Karpas-422 (cell line): ENCODE measurements around the gene RDH13. TPM values are rescaled to one million over a fixed set of nuclear protein-coding genes. Genes with fewer than 3 reads are reported as not detected.

Source experiments
- DNase-seq: peaks from one replicate; pipeline ENCODE4 v3.0.0-alpha.2; 2015
- H2AFZ ChIP-seq: fragments of 200-600 bp; sonication (generic); 2 replicates; pipeline ENCODE4 v1.6.1; 2014; ENCODE audit warnings: antibody characterized with exemption, low read length, mixed read lengths
- H3K27ac ChIP-seq: fragments of 200-600 bp; sonication (generic); 2 replicates; pipeline ENCODE4 v1.5.1; 2014; ENCODE audit warnings: mild to moderate bottlenecking, low read length, moderate library complexity
- H3K27me3 ChIP-seq: fragments of 200-600 bp; sonication (generic); 2 replicates; pipeline ENCODE4 v1.6.1; 2014; ENCODE audit warnings: low read length, mixed read lengths
- H3K36me3 ChIP-seq: fragments of 200-600 bp; sonication (generic); 2 replicates; pipeline ENCODE4 v1.6.1; 2014; ENCODE audit warnings: low read length, mixed read lengths; ENCODE audit not compliant: insufficient read depth
- H3K4me1 ChIP-seq: fragments of 200-600 bp; sonication (generic); 2 replicates; pipeline ENCODE4 v1.6.1; 2014; ENCODE audit warnings: mild to moderate bottlenecking, low read length, mixed read lengths
- H3K4me2 ChIP-seq: fragments of 200-600 bp; sonication (generic); 2 replicates; pipeline ENCODE4 v1.6.1; 2014; ENCODE audit warnings: low read length, low read depth, mild to moderate bottlenecking; ENCODE audit not compliant: poor library complexity, severe bottlenecking
- H3K4me3 ChIP-seq: fragments of 200-600 bp; sonication (generic); 2 replicates; pipeline ENCODE4 v1.5.1; 2014; ENCODE audit warnings: mild to moderate bottlenecking, antibody characterized with exemption, low read length, mixed read lengths
- H3K79me2 ChIP-seq: fragments of 200-600 bp; sonication (generic); 2 replicates; pipeline ENCODE4 v1.6.1; 2014; ENCODE audit warnings: mild to moderate bottlenecking, low read length, mixed read lengths
- H3K9ac ChIP-seq: fragments of 200-600 bp; sonication (generic); 2 replicates; pipeline ENCODE4 v1.6.0; 2014; ENCODE audit warnings: low read length
- H3K9me2 ChIP-seq: fragments of 200-600 bp; sonication (generic), shearing (Covaris generic); replicated peaks from 2 replicates; pipeline ENCODE4 v1.6.0; 2014; ENCODE audit warnings: mild to moderate bottlenecking, low read length, moderate library complexity; ENCODE audit not compliant: insufficient read depth
- H3K9me3 ChIP-seq: fragments of 300-700, 200-600 bp; sonication (generic); 2 replicates; pipeline ENCODE4 v1.6.1; 2014; ENCODE audit warnings: low read length, mixed read lengths
- H4K20me1 ChIP-seq: fragments of 200-600 bp; sonication (generic); 2 replicates; pipeline ENCODE4 v1.6.1; 2014; ENCODE audit warnings: mild to moderate bottlenecking, antibody characterized with exemption, low read length, low read depth; ENCODE audit not compliant: insufficient read depth
- total RNA-seq: library from RNA; depleted of rRNA; stranded (reverse); fragments of >200 nt; shearing (Covaris generic); gene quantifications from 2 replicates; pipeline ENCODE4 v1.2.3, GENCODE V29; 2014; ENCODE audit warnings: low replicate concordance

The RDH13 gene
- total RNA-seq, 1 experiment from 2014 or later = 16.4 TPM

DNA sequence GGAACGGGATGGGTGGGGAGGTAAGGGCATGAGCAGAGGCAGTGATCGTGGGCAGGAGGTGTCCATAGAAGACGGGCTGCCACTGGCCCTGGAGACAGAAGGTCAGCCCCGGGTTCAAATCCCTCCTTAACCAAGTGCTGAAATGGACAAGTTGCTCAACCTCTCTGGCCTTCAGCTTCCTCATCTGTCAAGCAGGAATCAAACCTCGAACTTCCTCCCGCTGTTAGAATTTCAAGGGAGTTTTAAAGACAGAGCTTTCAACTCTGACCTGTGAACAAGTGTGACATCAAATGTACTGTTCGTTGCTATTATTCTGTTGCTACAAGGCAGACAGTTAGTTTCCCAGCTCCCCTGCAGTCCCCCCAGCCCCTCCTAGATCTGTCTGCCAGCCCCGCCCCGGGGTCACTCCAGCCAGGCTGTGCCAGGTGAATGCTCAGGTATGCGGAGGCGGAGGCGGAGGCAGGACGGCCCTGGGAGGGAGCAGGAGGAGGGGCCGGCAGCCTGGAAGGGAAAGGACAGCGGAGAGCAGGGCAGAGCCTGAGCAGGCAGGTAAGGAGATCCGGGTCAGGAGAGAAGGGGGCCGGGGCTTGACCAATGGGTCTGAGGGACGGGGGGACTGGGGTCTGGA lies 12.5 kb upstream of the RDH13 start, which contains the start of gene EPS8L1:
Gene EPS8L1 (plus strand): TSS at position 499 of the 628 bp plus-strand sequence. CDS start 576 bp downstream, outside the sequence.
- Histone ChIP-seq H3K79me2 (no peaks in the 10 kb centered on the region), H3K36me3 (peaks cover 4% of the 10 kb centered on the region; the same call in 1 of the 2 replicates), H2AFZ (no peak within 1 kb of the TSS), H3K4me3 (no peak within 1 kb of the TSS), H3K9ac (no peak within 1 kb of the TSS), H3K27me3 (no peaks in the 10 kb centered on the region), H3K4me1 (no peaks in the 10 kb centered on the region), H3K27ac (no peak within 1 kb of the TSS), H3K9me3 (no peaks in the 10 kb centered on the region), H3K4me2 (no peak within 1 kb of the TSS), H4K20me1 (0 out of 2 replicates have a peak, but pooled peaks cover 14% of the 10 kb centered on the region), H3K9me2 (no peaks in the 10 kb centered on the region)
- no peak for DNase-seq

DNA sequence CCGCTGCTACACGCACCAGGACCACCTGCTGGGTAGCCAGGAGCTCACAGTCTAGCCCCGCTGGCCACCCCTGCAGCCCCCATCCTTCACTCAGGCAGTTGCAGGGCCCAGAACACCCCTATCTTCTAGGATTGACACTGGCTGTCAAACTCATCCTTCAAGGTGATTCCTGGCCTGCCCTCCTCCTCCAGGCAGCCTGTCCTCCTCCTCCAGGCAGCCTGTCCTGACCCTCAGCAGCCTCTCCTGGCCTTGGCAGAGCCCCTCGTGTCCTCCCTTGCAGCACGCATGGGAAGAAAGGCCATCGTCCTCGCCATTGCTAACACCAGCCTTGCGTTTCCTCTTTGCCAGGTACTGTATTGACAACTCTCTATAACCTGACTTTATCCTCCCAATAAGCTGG lies 9.0 kb upstream of the RDH13 start:
- Histone ChIP-seq H3K27ac (no peak overlapping the region), H3K9me3 (no peaks in the 10 kb centered on the region), H3K36me3 (no peaks in the 10 kb centered on the region), H3K4me2 (no peak overlapping the region), H3K9ac (no peak overlapping the region), H4K20me1 (peaks cover 13% of the 10 kb centered on the region; the same call in 1 of the 2 replicates), H3K4me3 (no peak overlapping the region), H3K27me3 (no peaks in the 10 kb centered on the region), H3K9me2 (no peaks in the 10 kb centered on the region), H2AFZ (no peak overlapping the region), H3K4me1 (no peaks in the 10 kb centered on the region), H3K79me2 (no peaks in the 10 kb centered on the region)
- DNase-seq = no peak

DNA sequence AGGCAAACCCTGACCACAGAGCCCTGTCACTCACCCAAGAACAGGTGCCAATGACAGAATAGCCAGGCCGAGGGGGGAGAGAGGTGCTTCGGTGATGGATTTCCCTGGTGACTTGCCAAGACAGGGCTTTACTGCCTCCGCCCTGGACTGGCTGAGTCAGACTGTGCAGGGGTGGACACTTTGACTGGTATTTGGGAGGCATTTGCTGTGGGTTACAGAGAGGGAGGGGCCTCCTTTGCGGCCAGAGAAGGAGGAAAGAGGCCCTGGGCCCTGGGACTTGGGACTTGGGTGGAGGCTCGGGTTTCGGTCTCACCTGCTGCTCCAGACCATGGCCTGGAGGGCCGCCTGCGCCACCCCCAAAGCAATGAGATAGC lies 8.2 kb upstream of the RDH13 start:
- no peak for DNase-seq
- Histone ChIP-seq H3K4me2 (no peak overlapping the region), H3K36me3 (no peaks in the 10 kb centered on the region), H3K4me1 (no peaks in the 10 kb centered on the region), H3K27me3 (no peaks in the 10 kb centered on the region), H3K79me2 (no peaks in the 10 kb centered on the region), H4K20me1 (peaks cover 12% of the 10 kb centered on the region; the same call in 1 of the 2 replicates), H2AFZ (no peak overlapping the region), H3K9me2 (no peaks in the 10 kb centered on the region), H3K4me3 (no peak overlapping the region), H3K9me3 (no peaks in the 10 kb centered on the region), H3K9ac (no peak overlapping the region), H3K27ac (no peak overlapping the region)

DNA sequence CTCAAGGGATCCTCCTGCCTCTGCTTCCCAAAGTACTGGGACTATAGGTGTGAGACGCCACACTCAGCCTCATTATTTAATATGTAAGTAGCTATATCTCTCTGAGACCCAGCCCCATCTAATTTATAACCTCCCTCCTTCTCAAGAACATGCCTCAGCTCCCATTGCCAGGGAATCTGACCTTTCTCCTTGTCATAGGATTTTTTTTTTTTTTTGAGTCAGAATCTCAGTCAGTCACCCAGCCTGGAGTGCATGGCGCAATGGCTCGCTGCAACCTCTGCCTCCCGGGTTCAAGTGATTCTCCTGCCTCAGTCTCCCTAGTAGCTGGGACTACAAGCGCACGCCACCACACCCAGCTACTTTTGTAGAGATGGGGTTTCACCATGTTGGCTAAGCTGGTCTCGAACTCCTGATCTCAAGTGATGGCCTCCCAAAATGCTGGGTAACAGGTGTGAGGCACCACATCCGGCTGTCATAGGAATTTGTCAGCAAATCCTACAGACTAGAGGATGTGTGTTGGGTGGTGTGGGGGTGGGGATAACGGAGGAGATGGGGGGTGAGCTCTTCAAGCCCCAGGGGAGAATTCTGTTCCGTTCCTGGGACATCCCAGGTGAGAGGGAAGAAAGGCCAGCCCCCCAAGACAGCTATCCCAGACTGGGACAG lies 7.6 kb upstream of the RDH13 start:
- Histone ChIP-seq H3K4me2 (no peak overlapping the region), H3K27me3 (no peaks in the 10 kb centered on the region), H2AFZ (no peak overlapping the region), H3K4me3 (no peak overlapping the region), H3K9me3 (no peaks in the 10 kb centered on the region), H4K20me1 (peaks cover 12% of the 10 kb centered on the region; the same call in 1 of the 2 replicates), H3K9ac (no peak overlapping the region), H3K9me2 (no peaks in the 10 kb centered on the region), H3K4me1 (no peaks in the 10 kb centered on the region), H3K27ac (no peak overlapping the region), H3K79me2 (no peaks in the 10 kb centered on the region), H3K36me3 (no peaks in the 10 kb centered on the region)
- no peak for DNase-seq

DNA sequence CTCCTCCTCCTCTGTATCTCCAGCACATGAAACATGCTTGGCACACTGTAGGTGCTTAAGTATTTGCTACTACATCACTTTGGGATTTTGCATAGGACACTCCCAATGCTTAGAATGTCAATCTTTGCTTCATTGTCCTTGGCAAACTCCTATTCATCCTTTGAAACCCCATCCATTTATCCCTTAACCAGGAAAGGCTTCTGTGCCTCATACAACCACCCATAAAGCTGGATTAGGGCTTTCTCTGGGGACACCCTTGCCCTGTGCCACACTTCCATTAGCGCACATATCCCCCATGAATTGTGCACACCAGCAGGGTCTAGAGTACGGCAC lies 6.9 kb upstream of the RDH13 start:
- DNase-seq = no peak
- H4K20me1 ChIP-seq = peaks cover 12% of the 10 kb centered on the region; the same call in 1 of the 2 replicates
- H3K79me2 ChIP-seq = no peaks in the 10 kb centered on the region
- no peaks in the 10 kb centered on the region for H3K4me1 ChIP-seq
- H3K9me3 ChIP-seq = no peaks in the 10 kb centered on the region
- no peak overlapping the region for H3K4me2 ChIP-seq
- no peaks in the 10 kb centered on the region for H3K27me3 ChIP-seq
- H3K4me3 ChIP-seq = no peak overlapping the region
- no peaks in the 10 kb centered on the region for H3K36me3 ChIP-seq
- no peaks in the 10 kb centered on the region for H3K9me2 ChIP-seq
- no peak overlapping the region for H3K9ac ChIP-seq
- H3K27ac ChIP-seq = no peak overlapping the region
- H2AFZ ChIP-seq = no peak overlapping the region

DNA sequence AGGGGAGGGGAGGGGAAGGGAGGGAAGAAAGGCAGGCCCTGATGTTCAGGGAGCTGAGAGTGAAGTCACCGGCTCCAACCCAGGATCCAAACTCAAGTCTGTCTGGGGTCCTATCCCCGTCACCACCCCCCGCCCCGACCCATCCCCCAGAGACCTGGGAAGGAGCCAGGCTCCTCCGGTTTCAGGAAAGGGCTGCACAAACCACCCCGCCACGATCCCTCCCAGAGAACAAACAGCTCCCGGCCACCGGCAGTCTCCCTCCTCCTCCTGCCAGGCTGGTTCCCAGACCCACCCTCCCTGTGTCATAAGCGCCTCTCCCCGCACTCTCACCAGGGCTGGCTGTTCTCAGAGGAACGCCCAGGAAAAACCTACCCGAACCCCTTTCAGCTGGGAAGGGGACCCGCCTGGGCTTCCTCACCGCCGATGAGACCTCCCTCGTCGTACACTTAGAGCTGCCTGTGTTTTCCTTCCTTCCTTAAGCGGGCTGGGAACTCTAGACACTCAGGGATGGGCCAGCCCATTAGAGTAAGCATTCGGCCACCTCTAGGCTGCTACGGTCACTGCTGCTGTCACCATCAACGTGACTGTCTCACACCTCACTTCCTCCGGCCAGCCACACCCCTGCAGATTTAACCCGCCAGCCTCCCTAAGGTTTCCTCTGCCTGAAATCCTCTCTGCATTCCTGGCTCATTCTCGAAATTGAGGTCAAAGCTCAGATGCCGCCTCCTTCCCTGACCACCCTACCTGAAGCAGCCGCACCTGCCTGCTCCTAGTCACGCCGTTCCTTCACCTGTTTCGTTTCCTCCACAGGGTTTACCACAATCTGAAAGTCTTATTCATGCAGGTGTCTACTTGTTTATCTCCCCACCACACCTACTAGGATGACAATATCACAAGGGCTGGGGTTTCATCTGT lies 6.3 kb upstream of the RDH13 start:
- Histone ChIP-seq H3K4me3 (no peak overlapping the region), H3K27me3 (no peaks in the 10 kb centered on the region), H3K27ac (no peak overlapping the region), H2AFZ (no peak overlapping the region), H3K9me2 (no peaks in the 10 kb centered on the region), H3K4me1 (no peaks in the 10 kb centered on the region), H3K79me2 (no peaks in the 10 kb centered on the region), H3K9ac (no peak overlapping the region), H4K20me1 (peaks cover 12% of the 10 kb centered on the region; the same call in 1 of the 2 replicates), H3K9me3 (no peaks in the 10 kb centered on the region), H3K36me3 (no peaks in the 10 kb centered on the region), H3K4me2 (no peak overlapping the region)
- no peak for DNase-seq

DNA sequence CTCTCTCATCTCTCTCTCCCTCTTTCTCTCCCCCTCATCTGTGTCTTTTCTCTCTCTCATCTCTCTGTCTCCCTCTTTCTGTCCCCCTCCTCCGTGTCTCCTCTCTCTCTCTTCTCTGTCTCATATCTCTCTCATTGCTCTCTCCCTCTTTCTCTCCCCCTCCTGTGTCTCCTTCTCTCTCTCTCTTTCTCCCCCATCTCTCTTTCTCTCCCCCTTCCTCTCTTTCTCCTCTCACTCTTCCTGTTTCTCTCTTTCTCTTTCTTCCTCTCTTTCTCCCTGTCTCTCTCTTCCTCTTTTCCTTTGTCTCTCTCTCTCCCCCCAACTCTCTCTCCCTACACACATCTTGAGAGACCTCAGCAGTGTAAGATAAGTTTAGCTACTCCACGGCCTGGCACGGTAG lies 4.9 kb upstream of the RDH13 start:
- Histone ChIP-seq H3K27ac (no peak overlapping the region), H3K4me3 (no peak overlapping the region), H3K9me2 (no peaks in the 10 kb centered on the region), H3K4me2 (no peak overlapping the region), H3K79me2 (0 out of 2 replicates have a peak, but pooled peaks cover under 1% of the 10 kb centered on the region), H3K36me3 (no peaks in the 10 kb centered on the region), H2AFZ (no peak overlapping the region), H3K4me1 (no peaks in the 10 kb centered on the region), H4K20me1 (peaks cover 16% of the 10 kb centered on the region; the same call in 1 of the 2 replicates), H3K9me3 (no peaks in the 10 kb centered on the region), H3K9ac (no peak overlapping the region), H3K27me3 (no peaks in the 10 kb centered on the region)
- no peak for DNase-seq
